ENCODE measurements around the gene AFAP1L1. TPM values are rescaled to one million over a fixed set of nuclear protein-coding genes. Genes with fewer than 3 reads are reported as not detected.

AFAP1L1 gene
- total RNA-seq, 2 donors from 2014 or later = 0.33 to 0.95 TPM

- Mint-ChIP-seq H3K27ac (no peak overlapping the region), H3K4me1 (ENCODE audit: low read depth in 2 of 2) (peaks cover 0 to 7% of the 10 kb centered on the region in 2 donors), H3K9me3 (no peaks in the 10 kb centered on the region), H3K36me3 (no peaks in the 10 kb centered on the region), H3K27me3 (peaks cover 0 to 8% of the 10 kb centered on the region in 2 donors), H3K4me3 (no peak overlapping the region)
- no peak for DNase-seq (ENCODE audit: low spot score)
- no peak for ATAC-seq
Observed at GRCh38 chr5:149246906-149247305, 24.8 kb upstream of the AFAP1L1 start.

- peaks cover 0 to 8% of the 10 kb centered on the region in 2 donors for H3K27me3 Mint-ChIP-seq
- no peak overlapping the region for H3K27ac Mint-ChIP-seq
- peaks cover 0 to 3% of the 10 kb centered on the region in 2 donors for H3K4me1 Mint-ChIP-seq (ENCODE audit: low read depth in 2 of 2)
- no peak overlapping the region for H3K4me3 Mint-ChIP-seq
- no peaks in the 10 kb centered on the region for H3K36me3 Mint-ChIP-seq
- H3K9me3 Mint-ChIP-seq = no peaks in the 10 kb centered on the region
- ATAC-seq (no peak), DNase-seq (ENCODE audit: low spot score) (no peak)
Observed at GRCh38 chr5:149247726-149248125, 23.9 kb upstream of the AFAP1L1 start.

GRCh38 chr5:149251546-149251945 is 20.1 kb upstream of the AFAP1L1 start:
- DNase-seq (ENCODE audit: low spot score) = no peak
- ATAC-seq = no peak
- Mint-ChIP-seq H3K27ac (no peak overlapping the region), H3K36me3 (no peaks in the 10 kb centered on the region), H3K4me3 (no peak overlapping the region), H3K4me1 (ENCODE audit: low read depth in 2 of 2) (peaks cover 0 to 2% of the 10 kb centered on the region in 2 donors), H3K9me3 (no peaks in the 10 kb centered on the region), H3K27me3 (peaks cover 4 to 12% of the 10 kb centered on the region in 2 donors)

- no peaks in the 10 kb centered on the region for H3K4me1 Mint-ChIP-seq (ENCODE audit: low read depth in 2 of 2)
- DNase-seq (ENCODE audit: low spot score) = no peak
- H3K9me3 Mint-ChIP-seq = no peaks in the 10 kb centered on the region
- no peak overlapping the region for H3K4me3 Mint-ChIP-seq
- no peak overlapping the region for H3K27ac Mint-ChIP-seq
- H3K27me3 Mint-ChIP-seq = peaks cover 5 to 17% of the 10 kb centered on the region in 2 donors
- H3K36me3 Mint-ChIP-seq = no peaks in the 10 kb centered on the region
- ATAC-seq = no peak
Observed at GRCh38 chr5:149254506-149254905, 17.2 kb upstream of the AFAP1L1 start.

GRCh38 chr5:149256451-149256850 is 15.2 kb upstream of the AFAP1L1 start:
- Mint-ChIP-seq H3K4me1 (ENCODE audit: low read depth in 2 of 2) (no peaks in the 10 kb centered on the region), H3K36me3 (no peaks in the 10 kb centered on the region), H3K4me3 (no peak overlapping the region), H3K27ac (no peak overlapping the region), H3K9me3 (no peaks in the 10 kb centered on the region), H3K27me3 (peaks cover 13 to 29% of the 10 kb centered on the region in 2 donors)
- DNase-seq (ENCODE audit: low spot score) (peak; percentile 38), ATAC-seq (no peak)

GRCh38 chr5:149257131-149257530 is 14.5 kb upstream of the AFAP1L1 start:
- ATAC-seq (no peak), DNase-seq (ENCODE audit: low spot score) (peak; percentile 12)
- no peaks in the 10 kb centered on the region for H3K9me3 Mint-ChIP-seq
- no peaks in the 10 kb centered on the region for H3K36me3 Mint-ChIP-seq
- no peak overlapping the region for H3K27ac Mint-ChIP-seq
- no peak overlapping the region for H3K4me3 Mint-ChIP-seq
- H3K27me3 Mint-ChIP-seq = peaks cover 17 to 29% of the 10 kb centered on the region in 2 donors
- H3K4me1 Mint-ChIP-seq (ENCODE audit: low read depth in 2 of 2) = no peaks in the 10 kb centered on the region

- no peak overlapping the region for H3K27ac Mint-ChIP-seq
- H3K27me3 Mint-ChIP-seq = peaks cover 20 to 28% of the 10 kb centered on the region in 2 donors
- H3K4me1 Mint-ChIP-seq (ENCODE audit: low read depth in 2 of 2) = no peaks in the 10 kb centered on the region
- no peak overlapping the region for H3K4me3 Mint-ChIP-seq
- ATAC-seq (no peak), DNase-seq (ENCODE audit: low spot score) (no peak)
- no peaks in the 10 kb centered on the region for H3K36me3 Mint-ChIP-seq
- no peaks in the 10 kb centered on the region for H3K9me3 Mint-ChIP-seq
Observed at GRCh38 chr5:149257889-149258705, 13.6 kb upstream of the AFAP1L1 start.

GRCh38 chr5:149260761-149261160 is 10.9 kb upstream of the AFAP1L1 start:
- peaks cover 20 to 26% of the 10 kb centered on the region in 2 donors for H3K27me3 Mint-ChIP-seq
- DNase-seq (ENCODE audit: low spot score) = no peak
- H3K9me3 Mint-ChIP-seq = no peaks in the 10 kb centered on the region
- no peak overlapping the region for H3K4me3 Mint-ChIP-seq
- H3K36me3 Mint-ChIP-seq = no peaks in the 10 kb centered on the region
- peaks cover 0 to 2% of the 10 kb centered on the region in 2 donors for H3K4me1 Mint-ChIP-seq (ENCODE audit: low read depth in 2 of 2)
- no peak overlapping the region for H3K27ac Mint-ChIP-seq
- no peak for ATAC-seq

- H3K4me1 Mint-ChIP-seq (ENCODE audit: low read depth in 2 of 2) = peaks cover 0 to 5% of the 10 kb centered on the region in 2 donors
- H3K36me3 Mint-ChIP-seq = no peaks in the 10 kb centered on the region
- peaks cover 20 to 26% of the 10 kb centered on the region in 2 donors for H3K27me3 Mint-ChIP-seq
- no peaks in the 10 kb centered on the region for H3K9me3 Mint-ChIP-seq
- H3K4me3 Mint-ChIP-seq = no peak overlapping the region
- no peak overlapping the region for H3K27ac Mint-ChIP-seq
- ATAC-seq (no peak), DNase-seq (ENCODE audit: low spot score) (no peak)
Observed at GRCh38 chr5:149261246-149261645, 10.4 kb upstream of the AFAP1L1 start.

- Mint-ChIP-seq H3K4me3 (no peak overlapping the region), H3K36me3 (no peaks in the 10 kb centered on the region), H3K9me3 (no peaks in the 10 kb centered on the region), H3K27ac (no peak overlapping the region), H3K4me1 (ENCODE audit: low read depth in 2 of 2) (peaks cover 0 to 5% of the 10 kb centered on the region in 2 donors), H3K27me3 (peaks cover 20 to 26% of the 10 kb centered on the region in 2 donors)
- DNase-seq (ENCODE audit: low spot score) (no peak), ATAC-seq (no peak)
Observed at GRCh38 chr5:149262315-149262714, 9.3 kb upstream of the AFAP1L1 start.

- Mint-ChIP-seq H3K4me1 (ENCODE audit: low read depth in 2 of 2) (peaks cover 0 to 5% of the 10 kb centered on the region in 2 donors), H3K27ac (no peak overlapping the region), H3K9me3 (no peaks in the 10 kb centered on the region), H3K27me3 (peaks cover 21 to 22% of the 10 kb centered on the region in 2 donors), H3K36me3 (no peaks in the 10 kb centered on the region), H3K4me3 (no peak overlapping the region)
- no peak for DNase-seq (ENCODE audit: low spot score)
- no peak for ATAC-seq
Observed at GRCh38 chr5:149264439-149265067, 7.1 kb upstream of the AFAP1L1 start.

GRCh38 chr5:149265068-149265465 is 6.6 kb upstream of the AFAP1L1 start:
- H3K27me3 Mint-ChIP-seq = peaks cover 15 to 16% of the 10 kb centered on the region in 2 donors
- no peak overlapping the region for H3K27ac Mint-ChIP-seq
- H3K4me1 Mint-ChIP-seq (ENCODE audit: low read depth in 2 of 2) = peaks cover 0 to 5% of the 10 kb centered on the region in 2 donors
- DNase-seq (ENCODE audit: low spot score) (no peak), ATAC-seq (no peak)
- no peak overlapping the region for H3K4me3 Mint-ChIP-seq
- H3K36me3 Mint-ChIP-seq = no peaks in the 10 kb centered on the region
- H3K9me3 Mint-ChIP-seq = no peaks in the 10 kb centered on the region

- Mint-ChIP-seq H3K27ac (no peak overlapping the region), H3K27me3 (peaks cover 10 to 14% of the 10 kb centered on the region in 2 donors), H3K9me3 (no peaks in the 10 kb centered on the region), H3K4me3 (no peak overlapping the region), H3K36me3 (no peaks in the 10 kb centered on the region), H3K4me1 (ENCODE audit: low read depth in 2 of 2) (peaks cover 0 to 5% of the 10 kb centered on the region in 2 donors)
- DNase-seq (ENCODE audit: low spot score) (no peak), ATAC-seq (no peak)
Observed at GRCh38 chr5:149265597-149265996, 6.1 kb upstream of the AFAP1L1 start.

GRCh38 chr5:149267241-149267973 is 4.3 kb upstream of the AFAP1L1 start:
- Mint-ChIP-seq H3K27me3 (peaks cover 20 to 23% of the 10 kb centered on the region in 2 donors), H3K9me3 (no peaks in the 10 kb centered on the region), H3K4me3 (no peak overlapping the region), H3K27ac (no peak overlapping the region), H3K36me3 (no peaks in the 10 kb centered on the region), H3K4me1 (ENCODE audit: low read depth in 2 of 2) (peaks cover 0 to 10% of the 10 kb centered on the region in 2 donors)
- ATAC-seq (no peak), DNase-seq (ENCODE audit: low spot score) (no peak)

Measured in natural killer cell treated with Interleukin-12 subunit alpha and Interleukin-12 subunit beta and Interleukin-15 and Interleukin-18, amount 100 ng/mL, for 72 hours (primary cell).